Mammary epithelial cell (primary cell): ENCODE results near the gene PATL2.

ENCODE experiments used
- EZH2 ChIP-seq: IDR thresholded peaks from 2 replicates; pipeline ENCODE4 v1.6.1; 2012; ENCODE audit warnings: low read length, inconsistent platforms, borderline replicate concordance
- TF ChIP-seq, protein P1 (sequence below), 2 donors: IDR thresholded peaks in 1 of 2; conservative IDR thresholded peaks in 1 of 2; 2 replicates each; pipeline ENCODE4 v1.5.1; 2011 to 2012; ENCODE audit warnings: inconsistent platforms in 2 of 2, low read length in 2 of 2, mild to moderate bottlenecking in 2 of 2, control low read depth in 1 of 2, low read depth in 1 of 2; ENCODE audit not compliant: insufficient read depth in 1 of 2; ENCODE audit errors: extremely low read depth in 1 of 2

DNA sequence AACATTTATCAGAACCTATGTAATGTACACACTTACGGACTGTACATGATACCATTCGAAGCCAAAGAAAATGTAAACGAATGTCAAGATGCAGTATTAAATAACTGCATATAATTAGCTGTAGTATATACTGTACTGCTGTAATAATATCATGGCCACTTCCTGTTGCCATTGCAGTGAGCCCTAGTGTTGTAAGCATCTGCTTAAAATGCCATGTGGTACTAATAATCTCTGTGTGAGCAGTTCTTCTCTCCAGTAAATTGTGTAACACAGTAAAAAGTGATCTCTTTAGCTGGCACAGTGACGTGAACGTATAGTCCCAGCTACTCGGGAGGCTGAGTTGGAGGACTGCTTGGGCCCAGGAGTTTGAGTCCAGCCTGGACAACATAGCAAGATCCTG is 56.3 kb downstream of the PATL2 start:
- TF ChIP-seq EZH2 = no peak
- TF ChIP-seq, protein P1, sequence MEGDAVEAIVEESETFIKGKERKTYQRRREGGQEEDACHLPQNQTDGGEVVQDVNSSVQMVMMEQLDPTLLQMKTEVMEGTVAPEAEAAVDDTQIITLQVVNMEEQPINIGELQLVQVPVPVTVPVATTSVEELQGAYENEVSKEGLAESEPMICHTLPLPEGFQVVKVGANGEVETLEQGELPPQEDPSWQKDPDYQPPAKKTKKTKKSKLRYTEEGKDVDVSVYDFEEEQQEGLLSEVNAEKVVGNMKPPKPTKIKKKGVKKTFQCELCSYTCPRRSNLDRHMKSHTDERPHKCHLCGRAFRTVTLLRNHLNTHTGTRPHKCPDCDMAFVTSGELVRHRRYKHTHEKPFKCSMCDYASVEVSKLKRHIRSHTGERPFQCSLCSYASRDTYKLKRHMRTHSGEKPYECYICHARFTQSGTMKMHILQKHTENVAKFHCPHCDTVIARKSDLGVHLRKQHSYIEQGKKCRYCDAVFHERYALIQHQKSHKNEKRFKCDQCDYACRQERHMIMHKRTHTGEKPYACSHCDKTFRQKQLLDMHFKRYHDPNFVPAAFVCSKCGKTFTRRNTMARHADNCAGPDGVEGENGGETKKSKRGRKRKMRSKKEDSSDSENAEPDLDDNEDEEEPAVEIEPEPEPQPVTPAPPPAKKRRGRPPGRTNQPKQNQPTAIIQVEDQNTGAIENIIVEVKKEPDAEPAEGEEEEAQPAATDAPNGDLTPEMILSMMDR (conservative IDR thresholded peaks at IDR 0.05 in 1 of 2, IDR thresholded peaks at IDR 0.05 in 1 of 2; ENCODE audit: extremely low read depth in 1 of 2, insufficient read depth in 1 of 2, low read depth in 1 of 2, low read length in 2 of 2) = no peak
